ENCODE measurements around the gene ZNF239.
A peak's percentile ranks its signal among the peaks of the same experiment; 100 is the strongest.

- TF ChIP-seq, protein P1, sequence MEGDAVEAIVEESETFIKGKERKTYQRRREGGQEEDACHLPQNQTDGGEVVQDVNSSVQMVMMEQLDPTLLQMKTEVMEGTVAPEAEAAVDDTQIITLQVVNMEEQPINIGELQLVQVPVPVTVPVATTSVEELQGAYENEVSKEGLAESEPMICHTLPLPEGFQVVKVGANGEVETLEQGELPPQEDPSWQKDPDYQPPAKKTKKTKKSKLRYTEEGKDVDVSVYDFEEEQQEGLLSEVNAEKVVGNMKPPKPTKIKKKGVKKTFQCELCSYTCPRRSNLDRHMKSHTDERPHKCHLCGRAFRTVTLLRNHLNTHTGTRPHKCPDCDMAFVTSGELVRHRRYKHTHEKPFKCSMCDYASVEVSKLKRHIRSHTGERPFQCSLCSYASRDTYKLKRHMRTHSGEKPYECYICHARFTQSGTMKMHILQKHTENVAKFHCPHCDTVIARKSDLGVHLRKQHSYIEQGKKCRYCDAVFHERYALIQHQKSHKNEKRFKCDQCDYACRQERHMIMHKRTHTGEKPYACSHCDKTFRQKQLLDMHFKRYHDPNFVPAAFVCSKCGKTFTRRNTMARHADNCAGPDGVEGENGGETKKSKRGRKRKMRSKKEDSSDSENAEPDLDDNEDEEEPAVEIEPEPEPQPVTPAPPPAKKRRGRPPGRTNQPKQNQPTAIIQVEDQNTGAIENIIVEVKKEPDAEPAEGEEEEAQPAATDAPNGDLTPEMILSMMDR (IDR thresholded peaks at IDR 0.05): no peak
- TF ChIP-seq POLR2A (IDR thresholded peaks at IDR 0.05): peak in 1 of 2 donors; percentile 48
These were observed 32.1 kb upstream of the ZNF239 start, which contains the start of gene ZNF485 for GRCh38 chr10:43606323-43607198.

Data from adrenal gland (tissue), 5 donors.